Omental fat pad (tissue), 4 donors: Measurements from ENCODE around the gene GMDS. TPM values are rescaled to one million over a fixed set of nuclear protein-coding genes. Genes with fewer than 3 reads are reported as not detected.

Experiments
- ATAC-seq: fragments of 150-250 bp; one replicate; pipeline ENCODE4 v1.9.1; 2016; ENCODE audit warnings: mild to moderate bottlenecking, moderate library complexity; ENCODE audit not compliant: low FRiP score
- DNase-seq: peaks from one replicate; pipeline ENCODE4 v3.0.0-alpha.2; 2019; ENCODE audit warnings: low spot score
- CTCF ChIP-seq, 3 donors: fragments of 450-650 bp; IDR thresholded peaks; one replicate each; pipeline ENCODE4 v1.5.1; 2016 to 2017; ENCODE audit warnings: antibody characterized with exemption in 3 of 3, mild to moderate bottlenecking in 3 of 3, moderate library complexity in 2 of 3
- total RNA-seq, 4 donors: library from RNA; depleted of rRNA; stranded (reverse); fragments of >200 nt; gene quantifications; one replicate each; pipeline ENCODE4 v1.1.0, GENCODE V29; 2016

The GMDS gene
- total RNA-seq, 4 donors from 2014 or later = 5.6 to 20.6 (median 10.7) TPM

DNA sequence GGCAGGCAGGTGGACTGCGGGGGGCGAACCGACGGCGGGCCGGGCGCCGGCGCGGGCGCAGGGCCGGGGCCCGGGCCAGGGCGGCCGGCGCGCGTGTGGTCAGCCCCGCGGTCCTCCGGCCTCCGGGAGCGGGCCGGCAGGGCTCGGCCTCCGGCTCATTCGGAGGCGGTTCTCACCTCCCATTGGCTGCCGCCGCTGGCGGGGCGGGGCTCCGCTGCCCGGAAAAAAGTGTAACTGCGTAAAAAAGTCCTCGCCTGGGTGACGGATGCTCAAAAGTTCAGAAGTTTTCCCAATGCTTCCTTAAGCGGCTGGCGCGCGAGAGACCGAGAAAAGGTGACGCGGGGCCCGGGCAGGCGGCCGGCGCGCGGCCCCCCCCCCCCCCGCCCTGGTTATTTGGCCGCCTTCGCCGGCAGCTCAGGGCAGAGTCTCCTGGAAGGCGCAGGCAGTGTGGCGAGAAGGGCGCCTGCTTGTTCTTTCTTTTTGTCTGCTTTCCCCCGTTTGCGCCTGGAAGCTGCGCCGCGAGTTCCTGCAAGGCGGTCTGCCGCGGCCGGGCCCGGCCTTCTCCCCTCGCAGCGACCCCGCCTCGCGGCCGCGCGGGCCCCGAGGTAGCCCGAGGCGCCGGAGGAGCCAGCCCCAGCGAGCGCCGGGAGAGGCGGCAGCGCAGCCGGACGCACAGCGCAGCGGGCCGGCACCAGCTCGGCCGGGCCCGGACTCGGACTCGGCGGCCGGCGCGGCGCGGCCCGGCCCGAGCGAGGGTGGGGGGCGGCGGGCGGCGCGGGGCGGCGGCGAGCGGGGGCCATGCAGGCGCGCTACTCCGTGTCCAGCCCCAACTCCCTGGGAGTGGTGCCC is 635.5 kb downstream of the GMDS start, which contains the start of gene FOXC1:
FOXC1 (plus strand) TSS at position 268 of the 849 bp plus-strand sequence; CDS start at position 799, 531 bp downstream.
- peak; percentile 64 for DNase-seq
- peak; percentile 87 for ATAC-seq
- TF ChIP-seq CTCF (IDR thresholded peaks at IDR 0.05) = no peak

- DNase-seq = no peak
- TF ChIP-seq CTCF (IDR thresholded peaks at IDR 0.05) = no peak
- peak; percentile 13 for ATAC-seq
Observed at GRCh38 chr6:1609041-1609647, 636.3 kb downstream of the GMDS start.

- ATAC-seq (no peak), DNase-seq (no peak)
Observed at GRCh38 chr6:1608222-1609040, 637.0 kb downstream of the GMDS start.

GRCh38 chr6:1607516-1608221 is 637.7 kb downstream of the GMDS start:
- ATAC-seq = no peak
- no peak for TF ChIP-seq CTCF (IDR thresholded peaks at IDR 0.05)
- no peak for DNase-seq

More at GRCh38 chr6:1608222-1609040, 637.0 kb downstream of the GMDS start:
- no peak for TF ChIP-seq CTCF (IDR thresholded peaks at IDR 0.05)

DNA sequence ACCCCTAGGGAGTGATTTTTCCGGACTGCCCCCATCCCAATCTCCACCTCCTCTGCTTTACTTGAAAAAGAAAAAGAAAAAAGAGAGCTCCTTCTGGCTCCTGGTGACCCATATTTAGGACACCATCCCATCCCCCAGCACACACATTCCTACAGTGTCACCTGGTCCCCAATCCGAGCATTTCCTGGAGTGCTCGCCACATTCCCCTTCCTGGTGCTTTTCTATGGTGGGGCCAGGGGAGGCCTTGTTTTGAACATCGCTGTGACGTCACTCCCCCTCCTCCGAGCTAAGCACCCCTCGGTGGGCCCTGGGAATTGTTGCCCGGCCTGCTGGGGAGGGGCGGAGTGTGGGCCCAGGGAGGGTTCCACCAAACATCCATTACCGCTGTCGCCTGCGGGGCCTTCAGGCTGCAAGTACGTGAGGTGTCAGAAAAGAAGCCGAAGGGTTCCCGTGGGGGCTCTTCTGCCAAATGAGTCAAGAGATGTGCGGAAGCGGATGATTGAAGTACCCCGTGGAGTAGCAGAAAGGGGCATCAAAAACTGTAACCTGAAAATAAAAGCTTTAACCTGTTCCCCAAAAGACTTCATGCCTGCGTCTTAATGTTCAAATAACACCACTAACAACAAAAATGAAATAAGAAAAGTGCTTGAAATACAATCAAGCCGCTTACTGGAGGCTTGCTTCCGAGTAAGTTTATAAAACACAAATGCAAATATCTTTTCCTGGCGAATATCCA is 638.5 kb downstream of the GMDS start:
- ATAC-seq = no peak
- TF ChIP-seq CTCF (IDR thresholded peaks at IDR 0.05) = no peak
- DNase-seq = no peak
